G401 (cell line): ENCODE data around the gene HMCN2. TPM values are rescaled to one million over a fixed set of nuclear protein-coding genes. Genes with fewer than 3 reads are reported as not detected.
"Not testable (repeated sequence)": the region's sequence is repeated elsewhere in the genome, so short reads cannot be mapped to it uniquely, and the experiment has no call there.

Experiments used
- DNase-seq: peaks from one replicate; pipeline ENCODE4 v3.0.0-alpha.2; 2015; ENCODE audit warnings: low spot score
- in situ Hi-C: cut with HindIII; loops from 2 replicates; pipeline ENCODE4 v1.10.0; 2016; ENCODE audit warnings: low sequenced_read_pairs, mixed read lengths
- total RNA-seq: library from RNA; depleted of rRNA; stranded (reverse); fragments of >200 nt; shearing (Covaris generic); gene quantifications from 2 replicates; pipeline ENCODE4 v1.2.3, GENCODE V29; 2014

Gene HMCN2
- total RNA-seq, 1 experiment from 2014 or later, result 0.07 TPM

DNA sequence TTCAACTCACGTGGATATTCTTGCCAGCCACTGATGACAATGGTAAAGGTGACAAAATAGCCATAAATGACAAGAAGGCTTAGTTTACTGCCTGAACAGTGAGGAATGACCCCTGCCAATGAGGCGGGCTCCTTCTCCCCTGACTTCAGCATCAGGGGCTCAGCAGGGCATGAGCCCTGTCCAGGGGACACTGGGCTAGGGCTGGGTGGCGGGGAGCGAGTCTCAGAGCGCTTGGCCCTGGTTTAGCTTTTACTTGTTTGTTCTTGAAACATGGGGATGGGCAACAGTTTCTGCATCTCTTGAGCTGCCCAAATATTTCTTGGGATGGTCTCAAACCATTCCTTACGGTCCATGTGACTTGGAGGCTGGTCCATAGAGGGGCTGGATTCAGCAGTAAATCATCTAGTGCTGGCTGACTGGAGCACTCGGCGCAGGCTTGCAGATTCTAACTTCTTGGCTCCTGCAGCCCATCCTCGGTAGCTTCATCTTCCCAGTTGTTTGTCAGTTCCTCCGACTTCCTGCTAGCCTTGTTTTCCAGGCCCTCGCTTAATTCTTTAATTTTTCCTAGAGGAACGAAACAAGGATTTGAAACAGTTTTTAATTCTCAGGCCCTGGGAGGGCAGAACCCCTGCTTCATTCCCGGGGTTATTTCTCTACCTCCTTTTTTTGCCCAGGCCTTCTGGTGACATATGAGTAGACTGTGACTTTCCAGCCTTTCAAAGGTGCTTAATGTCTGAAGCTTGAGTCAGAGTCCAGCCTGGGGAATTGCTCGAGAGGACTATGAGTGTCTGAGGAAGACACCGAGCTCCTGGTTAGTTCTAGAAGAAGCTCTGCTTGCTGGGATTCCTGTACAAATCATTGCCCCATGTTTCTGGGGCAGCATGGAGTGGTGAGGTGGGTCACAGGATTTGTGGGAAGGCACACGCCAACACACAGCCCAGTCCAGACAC lies 4.5 kb upstream of the HMCN2 start:
- in situ Hi-C loops, result no loop called here
- no peak for DNase-seq

DNA sequence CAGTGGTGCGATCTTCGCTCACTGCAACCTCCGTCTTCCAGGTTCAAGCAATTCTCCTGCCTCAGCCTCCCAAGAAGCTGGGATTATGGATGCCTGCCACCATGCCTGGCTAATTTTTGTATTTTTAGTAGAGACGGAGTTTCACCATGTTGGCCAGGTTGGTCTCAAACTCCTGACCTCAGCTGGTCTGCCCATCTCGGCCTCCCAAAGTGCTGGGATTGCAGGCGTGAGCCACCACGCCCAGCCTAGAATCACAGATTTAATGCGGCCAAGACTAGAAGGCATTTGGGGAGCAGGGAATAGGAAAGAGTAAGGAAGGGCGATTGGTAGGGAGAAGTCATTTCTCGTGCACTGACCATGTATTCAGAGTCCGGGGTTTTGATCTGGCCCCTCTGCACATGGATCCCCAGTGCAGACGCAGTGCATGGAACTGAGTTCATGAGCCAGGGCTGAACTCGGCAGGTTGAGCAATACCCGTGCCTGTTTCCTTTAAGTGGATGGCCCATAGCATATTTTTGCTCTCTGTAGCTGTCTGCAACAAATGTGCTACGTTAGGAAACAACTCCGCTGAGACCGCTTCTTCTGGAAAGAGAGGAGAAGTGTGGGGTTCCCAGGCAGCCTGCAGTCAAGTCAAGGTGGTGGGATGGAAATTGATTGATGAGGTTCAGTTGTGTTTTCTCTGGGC lies 3.4 kb upstream of the HMCN2 start:
- DNase-seq, result no peak
- in situ Hi-C loops, result no loop called here

DNA sequence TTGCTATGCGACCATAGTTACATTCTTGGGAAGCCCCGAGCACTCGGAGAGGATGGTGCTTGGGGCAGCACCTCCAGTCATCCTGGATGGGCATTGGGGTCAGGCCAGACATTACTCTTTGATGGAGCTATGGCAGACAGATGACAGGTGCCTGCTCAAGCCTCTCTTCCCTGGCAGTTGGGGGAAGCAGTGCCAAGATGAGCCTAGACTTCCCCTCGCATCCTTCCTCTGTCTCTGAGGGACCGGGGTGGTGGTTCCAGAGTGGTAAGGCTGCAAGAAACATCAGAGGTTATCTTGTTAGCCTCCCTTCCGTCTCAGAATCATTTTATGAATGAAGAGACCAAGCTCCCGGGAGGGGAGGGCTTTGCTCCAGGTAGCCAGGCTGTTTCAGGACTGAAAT lies 2.8 kb upstream of the HMCN2 start:
- DNase-seq, result no peak
- in situ Hi-C loops, result no loop called here

DNA sequence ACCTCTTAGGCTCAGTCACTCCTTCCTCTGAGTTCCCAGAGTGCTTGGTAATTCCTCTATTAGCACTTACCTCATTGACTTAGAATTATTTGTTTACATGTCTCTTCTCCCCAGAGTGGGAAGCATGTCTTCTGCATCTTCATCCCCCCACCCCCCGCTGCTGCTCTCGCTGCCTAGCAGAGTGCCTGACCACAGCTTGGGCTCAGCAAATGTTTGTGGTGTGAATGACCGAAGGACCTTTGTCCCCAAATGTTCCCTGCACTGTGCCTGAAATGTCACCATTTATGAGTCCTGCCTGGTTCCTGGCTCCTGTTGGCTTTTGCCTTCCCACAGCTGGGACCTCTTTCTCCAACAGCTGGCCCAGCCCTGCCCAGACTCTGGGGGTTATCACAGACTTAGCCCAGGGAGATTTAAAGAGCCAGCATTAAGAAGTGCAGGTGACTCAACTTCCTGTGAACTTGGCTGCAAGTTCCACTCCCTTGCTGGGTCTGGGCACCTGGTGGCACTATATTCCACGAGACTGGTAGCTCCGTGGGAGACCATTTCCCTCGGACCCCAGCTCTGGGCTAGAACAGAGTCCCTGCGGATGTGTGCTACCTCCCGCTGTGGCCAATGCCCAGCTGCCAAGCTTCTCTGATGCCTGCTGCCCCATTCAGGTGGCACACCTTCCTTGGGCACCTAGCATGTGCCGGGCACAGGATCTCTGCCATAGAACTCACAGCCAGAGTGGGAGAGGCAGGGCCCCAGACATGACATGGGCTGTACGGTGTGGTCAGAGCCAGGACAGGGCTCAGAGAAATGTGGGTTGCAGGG lies 1.8 kb upstream of the HMCN2 start:
- in situ Hi-C loops, result no loop called here
- no peak for DNase-seq

DNA sequence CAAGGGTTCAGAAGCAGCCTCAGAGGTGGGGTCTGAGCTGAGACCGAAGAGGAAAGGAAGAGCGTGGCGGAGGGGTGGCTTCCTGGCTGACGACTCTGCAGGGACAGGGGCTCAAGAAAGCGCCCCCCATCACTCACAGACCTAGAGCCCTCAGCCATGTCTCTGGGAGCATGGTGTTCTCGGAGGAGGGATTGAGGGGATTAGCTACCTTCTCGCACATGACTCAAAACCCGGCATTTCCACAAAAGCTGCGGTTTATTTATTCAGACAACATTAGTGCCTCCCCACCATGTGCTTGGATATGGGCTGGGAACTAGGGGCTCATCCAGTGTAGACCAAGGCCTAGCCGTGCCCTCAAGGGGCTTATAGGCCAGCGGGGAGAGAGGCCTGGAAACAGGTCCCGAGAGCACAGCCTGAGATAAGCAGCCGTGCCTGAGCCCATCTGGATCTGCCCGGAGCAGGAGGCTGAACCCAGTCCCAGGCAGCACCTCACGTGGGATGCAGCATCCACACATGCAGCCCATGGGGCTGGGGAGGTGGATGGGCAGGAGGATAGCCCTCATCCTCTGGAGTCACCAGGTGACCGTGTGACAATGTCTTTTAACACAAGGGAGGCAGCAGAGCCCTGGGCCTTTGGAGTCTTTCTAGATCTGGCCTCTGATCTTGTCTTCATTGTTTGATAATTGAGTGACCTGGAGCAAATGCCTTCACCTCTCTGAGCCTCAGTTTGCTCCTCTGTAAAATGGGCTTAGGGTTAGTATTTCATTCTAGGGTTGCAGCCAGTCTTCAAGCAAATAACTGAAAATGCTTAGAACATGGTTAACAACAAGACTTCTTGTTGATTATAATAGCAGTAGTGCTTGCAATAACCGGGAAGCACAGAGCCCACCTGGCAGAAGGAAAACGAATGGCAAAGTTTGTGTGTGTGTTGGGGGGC lies 878 bp upstream of the HMCN2 start:
- in situ Hi-C loops, result no loop called here
- no peak for DNase-seq

DNA sequence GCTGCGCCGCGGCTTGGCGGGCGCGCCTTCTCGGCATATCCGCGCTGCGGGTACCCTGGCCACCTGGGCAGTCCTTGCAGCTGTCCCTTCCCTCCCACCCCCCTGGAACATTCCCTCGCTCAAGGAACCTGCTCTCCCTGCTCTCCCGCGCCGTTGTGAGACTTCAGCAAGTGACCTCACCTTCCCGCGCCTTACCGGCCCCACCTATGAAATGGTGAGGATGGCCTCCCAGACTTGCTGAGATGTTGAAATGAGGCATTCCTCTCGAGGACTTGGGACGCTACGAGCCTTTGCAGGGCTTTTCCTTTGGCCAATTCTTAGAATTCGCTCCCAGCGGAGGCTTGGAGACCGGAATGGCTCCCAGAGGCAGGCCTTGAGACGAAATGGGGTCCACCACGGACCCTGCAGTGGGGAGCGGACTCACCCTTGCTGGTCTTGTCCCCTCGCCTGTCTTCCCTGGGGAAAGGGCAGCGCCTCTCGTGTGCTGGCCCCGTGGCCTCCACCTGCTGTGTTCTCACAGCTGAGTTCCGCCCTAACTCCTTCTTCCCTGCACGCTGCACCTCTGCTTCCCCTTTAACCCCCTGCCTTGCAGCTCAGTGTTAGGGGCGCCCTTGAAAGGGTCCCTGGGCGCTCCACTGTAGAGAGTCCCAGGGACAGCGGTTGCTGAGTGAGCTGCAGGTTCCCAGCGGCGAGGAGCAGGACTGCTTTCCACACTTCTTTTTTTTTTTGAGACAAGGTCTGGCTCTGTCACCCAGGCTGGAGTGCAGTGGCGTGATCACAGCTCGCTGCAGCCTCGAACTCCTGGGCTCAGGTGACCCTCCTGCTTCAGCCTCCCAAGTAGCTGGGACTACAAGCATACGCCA lies 907 bp downstream of the HMCN2 start:
- no peak for DNase-seq
- in situ Hi-C loops, result no loop called here

DNA sequence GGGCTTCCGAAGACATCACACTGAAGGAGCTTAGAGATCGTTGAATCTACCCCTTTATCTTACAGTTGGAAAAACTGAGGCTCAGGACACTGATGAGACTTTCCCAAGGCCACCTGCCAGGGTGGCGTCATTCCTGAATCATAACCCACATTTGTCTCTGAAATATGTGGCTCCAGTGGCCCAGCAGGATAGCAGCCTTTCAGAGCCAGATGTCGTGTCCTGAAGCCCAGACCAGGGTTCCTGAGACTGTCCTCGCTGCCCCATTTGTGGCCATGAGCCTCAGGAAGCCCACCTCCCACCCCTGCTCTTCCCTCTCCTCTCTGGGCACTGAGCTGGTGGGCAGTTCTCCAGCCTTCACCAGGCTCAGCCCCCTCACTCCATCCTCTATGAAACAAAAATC lies 2.4 kb downstream of the HMCN2 start:
- no peak for DNase-seq
- in situ Hi-C loops, result no loop called here

DNA sequence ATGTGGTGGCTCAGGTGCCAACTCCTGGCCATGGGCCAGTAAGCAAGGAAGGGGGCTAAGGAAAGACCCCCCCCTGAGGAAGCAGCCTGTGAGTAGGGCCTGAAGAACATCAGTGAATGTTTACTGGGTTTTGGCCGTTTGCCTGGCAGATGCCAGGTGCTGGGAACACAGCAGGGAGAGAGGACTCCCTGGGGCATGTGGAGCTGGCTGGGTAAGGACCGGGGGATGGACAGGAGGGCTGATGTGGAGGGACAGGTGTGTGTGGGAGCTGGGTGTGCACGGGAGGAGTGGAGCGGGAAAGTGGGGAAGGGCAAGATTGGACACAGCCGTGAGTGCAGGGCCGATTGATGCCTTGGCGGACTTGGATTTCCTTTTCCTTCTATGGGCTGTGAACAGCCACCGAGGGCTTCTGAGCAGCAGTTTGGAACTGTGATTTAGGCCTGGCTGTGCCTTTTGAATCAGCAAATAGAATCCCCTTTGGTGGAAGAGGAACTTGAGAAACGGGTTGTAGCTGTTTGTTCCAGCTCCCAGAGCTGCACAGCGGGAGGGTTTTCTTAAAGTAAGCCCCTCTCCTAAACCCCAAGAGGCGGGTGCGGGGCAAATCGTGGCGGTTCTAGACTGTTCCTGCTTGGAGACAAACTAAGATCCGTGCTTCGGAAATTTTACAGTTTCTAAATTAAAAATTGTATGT lies 3.1 kb downstream of the HMCN2 start:
- in situ Hi-C loops, result no loop called here
- DNase-seq, result peak; percentile 4

DNA sequence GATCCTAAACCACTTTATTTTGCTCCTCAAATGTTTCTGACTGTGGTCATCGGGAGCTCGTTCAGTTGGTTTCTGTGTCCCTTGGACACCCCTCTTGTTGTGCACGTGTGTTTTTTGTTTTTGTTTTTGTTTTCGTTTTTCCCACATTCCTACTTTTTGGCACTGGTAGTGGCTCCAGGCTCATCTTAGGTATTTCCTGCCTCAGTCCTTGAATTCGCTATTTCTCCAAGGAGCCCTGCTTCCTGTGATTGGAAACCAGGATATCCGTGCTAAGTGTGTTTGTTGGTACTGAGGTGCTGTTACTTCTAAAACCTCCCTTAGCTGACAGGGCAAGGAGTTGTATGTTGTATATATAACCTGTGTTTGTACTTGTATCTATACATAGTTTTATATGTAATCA lies 5.9 kb downstream of the HMCN2 start:
- no peak for DNase-seq
- in situ Hi-C loops, result no loop called here

DNA sequence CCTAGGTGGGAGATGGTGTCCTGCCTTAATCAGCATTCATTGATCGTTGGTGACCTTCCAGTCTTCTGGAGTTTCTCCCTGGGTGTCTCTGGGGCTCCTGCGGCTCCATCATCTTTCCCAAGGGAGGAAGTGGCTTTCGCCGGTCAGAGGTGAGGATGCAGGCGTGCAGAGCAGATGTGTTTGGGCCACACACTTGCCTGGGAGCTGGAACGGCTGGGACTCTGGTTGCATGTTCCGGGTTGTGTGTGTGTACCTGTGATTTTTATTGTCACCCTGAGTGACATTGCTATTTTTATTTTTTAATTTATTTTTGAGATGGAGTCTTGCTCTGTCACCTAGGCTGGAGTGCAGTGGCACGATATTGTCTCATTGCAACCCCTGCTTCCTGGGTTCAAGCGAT lies 9.6 kb downstream of the HMCN2 start:
- in situ Hi-C loops, result no loop called here
- DNase-seq, result no peak

DNA sequence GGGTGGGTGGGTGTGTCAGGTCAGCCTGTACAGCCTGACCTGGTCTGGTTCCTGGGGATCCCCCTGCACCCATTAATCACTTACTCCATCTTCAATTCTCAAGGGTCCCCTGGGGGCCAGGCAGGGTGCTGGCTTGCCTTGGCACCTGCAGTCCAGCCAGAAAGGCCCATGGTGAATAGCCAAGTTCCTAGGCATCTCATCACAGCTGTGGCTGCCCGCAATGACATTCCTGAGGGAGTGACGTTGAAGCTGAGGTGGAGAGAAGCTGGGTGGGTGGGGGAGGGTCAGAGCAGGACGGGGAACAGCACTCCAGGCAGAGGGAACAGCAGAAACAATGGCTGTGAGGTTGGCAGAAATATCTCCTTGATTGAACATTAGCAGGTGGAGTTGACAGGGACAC lies 10.6 kb downstream of the HMCN2 start:
- in situ Hi-C loops, result no loop called here
- DNase-seq, result no peak

DNA sequence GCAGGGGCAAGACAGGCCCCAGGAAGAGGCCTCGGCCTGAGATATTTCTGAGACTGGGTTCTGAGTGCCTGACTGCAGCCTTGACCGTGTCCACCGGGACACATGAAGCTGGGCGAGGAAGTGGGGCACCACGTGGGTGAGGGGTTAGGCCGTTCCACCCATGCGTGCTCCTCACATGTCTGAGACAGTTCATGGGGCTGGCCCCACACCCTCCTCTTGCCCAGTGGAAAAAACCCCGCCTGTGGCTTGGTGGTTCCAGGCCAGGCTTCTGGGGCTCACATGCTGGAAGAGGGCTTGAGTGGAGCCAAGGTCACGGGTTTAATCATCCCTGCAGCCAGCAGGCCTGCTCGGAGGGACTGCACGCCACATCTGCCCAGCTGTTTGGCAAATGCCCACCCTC lies 11.4 kb downstream of the HMCN2 start:
- in situ Hi-C loops, result no loop called here
- DNase-seq, result no peak

DNA sequence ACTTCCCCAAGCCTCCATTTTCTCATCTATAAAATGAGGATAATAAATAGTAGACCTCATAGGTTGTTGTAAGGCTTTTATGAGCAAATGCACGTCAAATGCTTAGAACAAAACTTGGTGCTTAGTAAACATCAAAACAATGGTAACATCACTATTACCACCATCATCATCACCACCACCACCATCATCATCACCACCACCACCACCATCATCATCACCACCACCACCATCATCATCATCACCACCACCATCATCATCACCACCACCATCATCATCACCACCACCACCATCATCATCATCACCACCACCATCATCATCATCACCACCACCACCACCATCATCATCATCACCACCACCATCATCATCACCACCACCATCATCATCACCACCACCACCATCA lies 12.0 kb downstream of the HMCN2 start:
- in situ Hi-C loops, DNase-seq: not testable (repeated sequence)

DNA sequence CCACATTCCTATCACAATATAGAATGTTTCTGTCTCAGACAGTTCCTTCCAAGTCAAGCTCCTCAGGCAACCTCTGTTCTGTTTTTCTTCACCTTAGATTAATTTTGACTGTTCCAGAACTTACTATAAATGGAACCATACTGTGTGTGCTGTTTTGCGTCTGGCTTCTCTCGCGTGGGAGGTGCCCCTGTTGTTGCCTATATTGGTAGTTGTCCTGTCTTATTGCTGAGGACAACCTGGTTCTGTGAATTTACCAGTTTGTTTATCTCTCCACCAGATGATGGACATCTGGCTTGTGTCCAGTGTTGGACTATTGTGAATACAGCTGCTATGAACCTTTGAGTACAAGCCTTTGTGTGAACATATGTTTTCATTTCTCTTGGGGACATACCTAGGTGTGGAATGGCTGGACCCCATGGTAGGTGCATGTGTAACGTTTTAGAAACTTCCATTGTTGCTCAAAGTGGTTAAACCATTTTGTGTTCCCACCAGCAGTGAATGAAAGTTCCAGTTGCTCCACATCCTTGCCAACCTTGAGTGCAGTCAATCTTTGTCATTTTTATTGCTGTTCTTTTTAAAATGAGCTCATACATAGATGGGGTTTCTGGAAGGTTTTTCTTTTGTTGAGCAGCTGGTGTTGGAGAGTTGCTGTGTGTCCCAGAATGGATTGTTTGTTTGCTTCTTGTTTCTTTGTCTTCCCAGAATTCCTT lies 18.1 kb downstream of the HMCN2 start:
- no peak for DNase-seq
- in situ Hi-C loops, result no loop called here

DNA sequence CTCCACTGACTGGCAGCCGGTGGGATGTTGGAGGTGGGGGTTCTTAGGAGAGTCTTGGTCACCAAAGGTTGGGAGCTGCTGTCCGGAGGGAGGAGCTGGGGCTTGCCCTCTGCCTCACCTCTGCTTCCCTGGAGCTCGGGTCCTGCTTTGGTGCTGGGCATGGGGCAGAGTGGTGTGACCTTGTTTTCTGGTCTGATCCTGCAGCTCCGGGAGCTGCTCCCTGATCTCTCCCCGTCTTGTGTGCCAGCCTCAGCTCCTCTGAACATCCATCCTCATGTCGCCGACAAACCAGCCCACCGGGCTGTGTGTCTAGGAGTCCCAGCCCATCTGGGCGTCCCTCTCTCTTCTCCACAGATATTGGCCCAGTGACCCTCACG lies 18.7 kb downstream of the HMCN2 start:
- no peak for DNase-seq
- in situ Hi-C loops, result no loop called here

DNA sequence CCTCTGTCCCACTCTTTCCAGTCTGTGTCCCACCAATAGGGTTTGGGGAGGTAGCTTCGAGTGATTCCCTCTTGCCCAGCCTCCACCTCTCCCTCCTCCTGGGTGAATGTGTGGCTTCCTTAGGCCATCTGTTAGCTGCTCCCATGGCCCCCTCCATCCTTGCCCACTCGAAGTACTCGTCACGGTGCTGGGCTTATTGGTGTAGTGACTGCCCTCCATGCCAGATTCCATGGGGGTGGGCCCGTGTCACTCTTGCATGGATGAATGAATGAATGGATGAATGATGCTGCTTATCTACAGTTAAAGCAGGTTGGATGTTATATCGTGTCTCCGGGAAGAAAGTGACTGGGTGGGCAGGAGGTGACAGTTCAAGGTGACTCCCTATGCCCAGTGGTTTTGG lies 19.1 kb downstream of the HMCN2 start:
- DNase-seq, result no peak
- in situ Hi-C loops, result no loop called here

DNA sequence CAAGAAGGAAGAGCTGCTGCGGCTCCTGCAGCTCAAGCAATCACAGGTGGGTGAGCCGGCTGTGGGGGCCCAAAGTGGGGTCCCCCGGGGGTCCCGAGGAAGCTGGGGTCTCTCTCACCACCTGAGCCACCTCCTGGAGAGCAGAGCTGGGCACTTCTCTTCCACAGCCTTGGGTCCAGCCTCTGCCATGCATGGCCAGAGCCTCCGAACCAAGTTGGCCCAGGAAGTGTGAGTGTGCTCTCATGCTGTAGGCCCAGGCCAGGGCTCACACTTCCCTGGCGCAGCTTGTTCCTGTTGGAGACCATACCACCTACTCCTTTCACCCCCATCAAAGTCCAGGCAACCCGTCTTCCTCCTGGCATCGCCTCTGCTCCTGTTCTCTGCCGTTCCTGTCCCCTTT lies 19.7 kb downstream of the HMCN2 start:
- in situ Hi-C loops, result no loop called here
- no peak for DNase-seq
